GM21515 (cell line): ENCODE measurements around the gene CYP26B1.

Experiments used
- ATAC-seq: cut with Tn5 transposase; IDR thresholded peaks from one replicate; pipeline ENCODE4 v1.9.1; 2021; ENCODE audit not compliant: unreplicated experiment

The CYP26B1 gene

GRCh38 chr2:72113847-72114692 lies 33.6 kb downstream of the CYP26B1 start:
- no peak for ATAC-seq

DNA sequence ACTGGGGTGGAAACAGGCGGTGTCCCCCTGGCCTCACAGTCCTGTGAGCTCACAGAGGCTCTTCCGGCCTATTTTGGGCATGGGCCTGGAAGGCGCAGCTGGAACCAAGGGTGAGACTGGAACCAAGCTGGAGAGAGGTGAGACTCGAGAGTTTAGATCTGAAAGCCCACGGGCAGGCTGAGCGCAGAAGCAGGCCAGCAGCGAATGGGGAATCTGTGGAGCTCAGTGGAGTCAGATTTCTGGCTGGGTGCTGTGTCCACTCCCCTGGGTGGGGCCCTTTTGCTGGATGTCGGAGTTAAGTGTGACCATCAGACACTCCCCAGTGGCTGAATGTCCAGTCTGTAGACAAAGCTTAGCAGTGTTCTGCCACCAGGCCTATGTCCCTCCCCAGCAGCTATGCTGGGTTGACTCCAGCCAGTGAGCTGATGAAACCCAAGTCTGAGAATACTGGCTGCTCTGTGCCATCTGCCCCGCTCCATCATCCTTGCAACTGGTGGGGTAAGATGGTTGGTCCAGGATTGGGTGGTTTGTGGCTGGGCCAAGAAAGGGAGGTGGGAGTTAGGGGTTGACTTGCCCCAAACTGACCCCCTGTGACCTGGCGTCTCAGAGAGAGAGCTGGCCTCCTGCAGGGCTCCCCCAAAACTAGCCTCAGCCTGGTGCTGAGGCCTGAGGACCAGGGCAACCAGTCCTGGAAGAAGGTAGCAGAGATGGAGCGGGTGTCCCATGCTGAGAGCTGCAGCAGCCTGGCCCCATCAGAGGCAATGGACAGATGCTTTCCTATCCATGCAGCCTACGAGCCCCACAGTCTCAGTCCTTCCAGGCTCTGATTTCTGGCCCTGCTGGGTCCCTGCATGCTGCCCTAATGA lies 34.4 kb downstream of the CYP26B1 start:
- no peak for ATAC-seq

DNA sequence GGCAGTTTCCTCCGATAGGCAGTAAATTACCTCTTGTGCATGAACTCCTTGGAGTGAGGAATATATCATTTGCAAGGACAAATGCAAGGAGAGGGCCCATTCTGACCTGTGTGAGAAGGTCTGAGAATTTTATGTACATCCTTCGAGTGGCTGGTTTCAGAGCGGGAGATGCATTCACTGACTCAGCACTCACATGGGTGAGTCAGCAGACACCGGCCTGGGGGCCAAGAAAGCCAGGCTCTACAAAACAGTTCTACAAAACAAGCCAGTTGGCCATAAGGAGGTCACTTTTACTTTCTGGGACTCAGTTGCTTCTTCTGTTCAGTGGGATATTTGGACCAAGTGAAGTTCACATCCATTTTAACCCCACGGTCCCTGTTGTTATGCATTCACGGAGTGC lies 35.3 kb downstream of the CYP26B1 start:
- ATAC-seq: no peak

DNA sequence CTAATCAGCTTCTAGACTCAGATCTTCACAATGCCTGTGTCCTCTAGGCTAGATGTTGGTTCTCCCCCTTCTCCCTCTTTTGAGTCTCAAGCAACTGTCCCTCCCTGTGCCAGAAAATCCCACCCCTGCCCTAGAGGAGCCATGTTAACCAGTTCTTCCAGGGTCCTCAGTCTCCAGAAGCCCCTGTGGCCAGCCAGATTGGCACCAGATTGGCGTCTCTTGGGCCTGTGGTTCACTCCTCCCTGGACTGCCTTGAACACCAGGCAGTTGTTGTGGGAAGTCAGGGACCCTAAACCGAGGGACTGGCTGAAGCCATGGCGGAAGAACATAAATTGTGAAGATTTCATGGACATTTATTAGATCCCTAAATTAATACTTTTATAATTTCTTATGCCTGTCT lies 36.6 kb downstream of the CYP26B1 start:
- ATAC-seq: no peak

DNA sequence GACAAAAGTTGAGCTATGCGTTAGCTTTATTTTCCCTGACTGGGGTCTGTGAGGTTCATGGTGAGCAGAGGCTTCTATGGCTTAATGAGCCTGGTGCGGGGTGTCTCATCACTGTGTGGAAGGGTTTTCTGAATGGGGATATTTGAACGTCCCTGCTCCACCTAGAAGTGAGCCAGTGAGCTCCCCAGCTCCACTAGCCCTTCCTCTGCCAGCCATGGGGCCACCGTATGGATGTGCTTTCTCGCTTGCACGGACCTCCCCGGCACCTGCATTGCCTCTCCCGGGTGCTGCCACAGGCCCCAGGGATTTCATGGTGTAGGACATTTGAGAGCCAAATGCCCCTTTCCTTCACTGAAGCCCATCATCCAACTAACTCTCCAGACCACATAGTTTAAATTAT lies 37.8 kb downstream of the CYP26B1 start:
- no peak for ATAC-seq

DNA sequence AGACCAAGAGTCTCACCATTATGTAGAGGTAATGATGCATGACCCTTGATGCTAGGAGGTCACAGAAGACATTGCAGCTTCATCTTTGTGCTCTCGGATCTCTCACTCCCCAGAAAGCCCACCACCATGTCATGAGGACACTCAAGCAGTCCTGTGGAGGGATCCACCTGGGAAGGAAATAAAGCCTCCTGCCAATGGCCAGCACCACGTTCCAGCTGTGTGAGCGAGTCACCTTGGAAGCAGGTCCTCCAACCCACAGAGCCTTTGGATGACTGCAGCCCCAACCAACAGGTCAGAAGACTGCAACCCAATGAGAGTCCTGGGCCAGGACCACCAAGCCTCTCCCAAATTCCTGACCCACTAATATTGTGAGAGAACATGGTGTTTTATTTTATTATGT lies 38.4 kb downstream of the CYP26B1 start:
- ATAC-seq: no peak

DNA sequence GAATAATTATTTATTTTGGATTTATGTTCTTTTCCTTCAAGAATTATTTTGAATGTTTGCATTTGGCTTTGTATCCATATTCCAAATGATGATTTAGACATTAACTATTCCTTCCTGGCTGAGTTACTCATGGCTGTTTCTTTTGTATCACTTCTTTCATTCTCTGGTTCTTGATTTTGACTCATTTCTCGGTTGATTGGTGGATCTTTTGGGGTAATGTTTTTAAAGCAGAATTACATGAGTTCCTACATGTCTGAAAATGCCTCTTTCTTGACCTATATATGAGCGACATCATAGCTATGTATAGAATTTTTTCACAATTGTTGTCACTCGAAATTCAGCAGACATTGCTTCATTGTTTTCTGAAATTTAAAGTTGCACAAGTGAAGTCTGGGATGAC lies 39.5 kb downstream of the CYP26B1 start:
- ATAC-seq: no peak

DNA sequence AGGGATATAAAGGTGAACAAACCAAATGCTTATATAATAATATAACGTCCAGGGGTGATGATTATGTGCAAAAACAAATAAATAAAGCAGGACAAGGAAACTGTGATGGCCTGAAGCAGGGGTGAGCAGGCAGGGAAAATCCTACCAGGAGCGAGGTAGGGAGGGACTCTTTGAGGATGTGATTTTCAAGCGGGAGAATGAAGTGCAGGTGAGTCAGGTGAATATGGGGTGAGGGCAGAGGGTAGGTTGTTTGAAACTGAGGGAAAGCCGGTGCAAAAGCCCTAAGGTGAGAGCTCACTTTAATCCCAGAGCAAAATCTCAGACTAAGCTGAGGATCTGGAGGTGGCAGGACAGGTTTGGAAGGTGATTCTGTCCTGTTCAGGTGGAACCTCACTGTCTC lies 40.7 kb downstream of the CYP26B1 start:
- ATAC-seq: no peak

GRCh38 chr2:72104821-72105588 lies 42.7 kb downstream of the CYP26B1 start:
- ATAC-seq: no peak

DNA sequence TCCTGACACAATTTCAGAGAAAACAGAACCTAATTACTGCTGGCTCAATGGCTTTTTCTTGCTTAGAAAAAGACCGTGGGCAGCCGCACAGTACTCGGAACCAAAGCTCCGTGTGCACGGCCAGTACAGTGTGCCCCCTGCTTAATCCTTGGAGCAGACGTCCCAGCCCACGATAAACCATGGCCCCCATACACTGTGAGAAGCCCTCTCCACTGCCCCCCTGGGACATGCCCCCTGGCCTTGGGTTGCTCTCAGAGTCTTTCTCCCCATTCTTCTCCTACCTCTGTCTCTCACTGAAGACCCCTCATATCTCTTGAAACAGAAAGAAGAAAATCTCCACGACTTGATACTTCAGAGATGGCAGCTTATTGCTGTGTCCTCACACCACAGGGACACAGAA lies 44.0 kb downstream of the CYP26B1 start:
- ATAC-seq: no peak

- ATAC-seq: no peak
Measured at GRCh38 chr2:72103161-72103560, 44.5 kb downstream of the CYP26B1 start.

DNA sequence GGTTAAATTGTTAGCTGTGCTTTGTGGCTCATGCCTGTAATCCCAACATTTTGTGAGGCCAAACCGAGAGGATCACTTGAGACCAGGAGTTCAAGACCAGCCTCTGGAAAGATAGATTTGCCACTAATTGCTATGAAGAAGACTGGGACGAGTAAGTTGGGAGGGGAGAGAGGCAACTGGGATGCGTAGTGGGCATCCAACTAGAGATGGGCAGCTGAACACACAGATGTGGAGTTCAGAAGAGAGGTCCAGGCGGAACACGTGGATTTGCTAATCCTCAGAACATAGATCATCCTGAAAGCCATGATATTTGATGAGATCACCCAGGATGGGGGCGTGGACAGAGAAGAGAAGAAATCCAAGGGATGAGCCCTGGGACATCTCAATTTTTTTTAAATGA lies 48.7 kb downstream of the CYP26B1 start:
- ATAC-seq: no peak

DNA sequence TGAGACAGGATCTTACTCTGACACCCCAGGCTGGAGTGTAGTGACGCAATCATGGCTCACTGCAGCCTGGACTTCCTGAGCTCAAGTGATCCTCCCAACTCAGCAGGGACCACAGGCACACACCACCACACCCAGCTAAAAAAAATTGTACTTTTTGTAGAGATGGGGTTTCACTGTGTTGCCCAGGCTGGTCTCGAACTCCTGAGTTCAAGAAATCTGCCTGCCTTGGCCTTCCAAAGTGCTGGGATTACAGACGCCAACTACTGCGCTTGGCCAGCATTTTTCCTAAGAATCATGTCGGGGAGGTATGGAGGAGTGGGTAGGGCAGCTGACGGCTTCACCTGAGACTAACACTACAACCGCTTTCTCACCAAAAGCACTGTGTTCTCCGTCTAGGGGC lies 50.4 kb downstream of the CYP26B1 start:
- no peak for ATAC-seq

DNA sequence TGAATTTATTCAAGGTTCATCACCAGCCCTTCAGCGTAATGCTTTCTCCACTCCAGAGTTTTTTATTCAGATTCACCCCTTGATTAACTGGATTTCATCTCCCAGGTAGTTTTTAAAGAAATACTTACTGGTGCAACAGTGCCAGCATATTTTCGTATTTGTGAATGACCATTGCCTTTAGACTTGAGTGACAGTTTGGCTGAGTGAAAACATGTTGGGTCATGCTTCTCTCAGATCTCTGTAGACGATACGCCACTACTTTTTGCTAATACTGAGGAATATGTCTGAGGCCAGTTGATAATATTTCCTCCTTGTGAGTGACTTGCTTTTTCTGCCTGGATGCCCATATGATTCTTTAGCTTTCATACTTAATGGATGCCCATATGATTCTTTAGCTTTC lies 51.5 kb downstream of the CYP26B1 start:
- no peak for ATAC-seq

DNA sequence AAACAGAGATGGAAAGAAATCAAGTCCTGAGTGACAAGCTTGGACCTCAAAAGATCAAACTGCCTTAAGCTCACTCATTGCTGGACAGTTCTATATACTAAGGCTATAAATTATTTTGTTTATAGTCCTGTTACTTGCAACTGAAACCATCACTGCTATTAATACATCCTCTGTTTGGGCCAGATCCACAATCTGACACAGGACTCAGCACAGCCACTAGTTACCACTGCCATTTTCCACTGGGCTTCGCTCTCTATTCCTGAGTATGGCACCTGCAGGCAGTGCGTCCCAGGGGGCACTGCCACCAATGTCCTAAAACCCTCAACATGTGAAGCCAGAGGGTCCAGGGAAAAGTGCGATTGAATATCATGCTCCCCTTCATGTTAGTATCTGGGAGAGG lies 52.3 kb downstream of the CYP26B1 start:
- ATAC-seq: no peak

DNA sequence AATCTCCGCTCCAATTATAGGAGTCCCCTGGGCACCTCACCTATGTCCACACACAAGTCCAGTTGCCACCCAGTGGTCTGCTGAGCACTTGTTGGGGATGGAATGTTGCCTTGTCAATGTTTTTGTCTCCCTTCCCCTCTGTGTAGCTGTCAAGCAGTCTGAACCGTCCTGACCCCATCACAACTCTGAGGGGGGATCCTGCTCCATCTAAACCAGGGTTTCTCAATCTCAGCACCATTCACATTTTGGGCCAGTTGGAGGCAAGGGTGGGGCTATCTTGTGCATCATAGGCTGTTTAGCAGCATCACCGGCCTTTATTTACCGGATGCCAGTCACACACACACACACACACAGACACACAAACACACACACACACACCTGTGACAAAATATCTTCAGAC lies 53.0 kb downstream of the CYP26B1 start:
- no peak for ATAC-seq

DNA sequence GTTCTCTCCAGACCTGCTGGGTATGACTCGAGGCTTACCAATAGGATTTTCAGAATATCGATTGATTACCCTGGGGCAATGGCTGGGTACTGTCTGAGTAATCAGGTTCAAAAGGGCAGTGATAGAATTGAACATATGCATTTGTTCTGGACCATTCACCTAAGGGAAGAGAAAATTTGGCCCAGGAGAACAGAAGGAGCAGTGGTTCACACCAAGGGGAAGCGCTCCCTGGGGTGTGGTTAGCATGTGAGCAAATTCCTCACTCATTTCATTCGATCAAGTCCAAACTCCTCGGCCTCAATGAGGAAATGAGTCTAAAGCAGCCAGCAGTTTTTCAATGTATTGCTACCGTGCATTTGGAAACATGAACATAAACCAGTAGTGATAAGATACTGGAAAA lies 55.6 kb downstream of the CYP26B1 start:
- ATAC-seq: no peak

DNA sequence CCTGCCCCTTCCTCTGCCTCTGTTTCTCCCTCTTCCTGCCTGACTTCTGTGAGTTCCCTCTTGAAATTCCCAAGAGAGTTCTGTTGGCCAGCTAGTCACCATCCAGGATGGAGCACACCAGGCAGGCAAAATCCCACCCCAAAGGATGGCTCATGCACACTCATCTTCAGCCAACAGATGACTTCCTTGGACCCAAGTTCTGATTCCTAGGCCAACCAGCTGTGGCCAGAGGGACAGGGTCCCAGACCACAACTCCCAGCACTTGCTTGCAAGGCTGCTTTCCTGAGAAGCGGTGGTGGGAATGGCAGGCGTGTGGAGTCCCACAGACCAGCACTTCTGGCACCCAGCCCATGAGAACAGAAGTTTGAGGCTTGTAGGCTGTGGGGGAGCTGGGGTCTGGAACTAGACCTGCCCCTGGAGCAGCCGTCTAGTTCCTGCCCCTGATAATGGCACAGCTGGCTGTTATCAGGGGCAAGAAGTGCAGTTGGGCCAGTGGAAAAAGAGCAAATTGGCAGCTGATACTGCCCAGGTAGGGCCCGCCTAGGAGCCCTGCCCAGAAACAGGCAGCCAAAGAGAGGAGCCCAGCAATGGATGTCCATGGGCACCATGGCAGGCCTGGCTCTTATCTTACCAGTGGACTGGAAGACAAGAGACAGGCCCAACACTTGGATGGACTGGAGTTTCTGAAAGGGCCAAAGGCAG lies 56.7 kb downstream of the CYP26B1 start:
- ATAC-seq: no peak

DNA sequence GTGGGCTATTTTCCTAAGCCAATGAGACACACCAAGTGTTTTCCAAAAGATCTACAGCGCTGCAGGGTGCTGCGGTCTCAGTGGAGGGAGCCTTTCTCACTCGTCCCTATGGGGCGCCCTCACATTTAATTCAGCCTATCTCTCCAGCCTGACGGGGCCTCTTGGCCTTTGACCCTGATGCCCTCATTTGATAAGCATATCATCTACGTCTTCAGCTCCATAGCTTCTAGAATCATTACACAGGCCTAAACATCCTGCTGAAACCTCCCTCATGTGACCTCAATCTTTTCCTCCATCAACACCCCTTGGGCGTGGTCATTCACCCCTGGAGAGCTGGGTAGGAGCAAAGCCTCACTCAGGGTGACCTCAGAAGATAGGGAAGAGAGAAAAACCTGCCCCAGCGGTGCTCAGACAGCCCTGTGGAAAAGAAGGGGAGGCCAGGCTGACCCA lies 57.4 kb downstream of the CYP26B1 start:
- no peak for ATAC-seq

GRCh38 chr2:72089537-72089936 lies 58.1 kb downstream of the CYP26B1 start:
- no peak for ATAC-seq

- no peak for ATAC-seq
Measured at GRCh38 chr2:72089028-72089427, 58.6 kb downstream of the CYP26B1 start.
